NT2/D1 (cell line): ENCODE measurements around the gene BHLHA15.
A peak's percentile ranks its signal among the peaks of the same experiment; 100 is the strongest.

ENCODE experiments used
- DNase-seq: peaks from one replicate; pipeline ENCODE4 v3.0.0-alpha.2; 2011; ENCODE audit warnings: low read depth, low spot score
- H3K27me3 ChIP-seq: 2 replicates; pipeline ENCODE4 v1.6.0; 2011; ENCODE audit warnings: mild to moderate bottlenecking; ENCODE audit not compliant: insufficient read length, insufficient read depth
- H3K36me3 ChIP-seq: 2 replicates; pipeline ENCODE4 v1.6.1; 2011; ENCODE audit warnings: mild to moderate bottlenecking, low read length, mixed read lengths; ENCODE audit not compliant: insufficient read depth, insufficient read length
- H3K4me1 ChIP-seq: 2 replicates; pipeline ENCODE4 v1.5.1; 2011; ENCODE audit not compliant: insufficient read depth, insufficient read length
- H3K4me3 ChIP-seq: 2 replicates; pipeline ENCODE4 v1.5.1; 2011; ENCODE audit warnings: low read depth; ENCODE audit not compliant: insufficient read length
- H3K9ac ChIP-seq: 2 replicates; pipeline ENCODE4 v1.6.0; 2011; ENCODE audit warnings: low read depth; ENCODE audit not compliant: insufficient read length
- H3K9me3 ChIP-seq: 2 replicates; pipeline ENCODE4 v1.5.1; 2011; ENCODE audit warnings: mild to moderate bottlenecking, low read length; ENCODE audit not compliant: insufficient read depth
- SUZ12 ChIP-seq: IDR thresholded peaks from 2 replicates; pipeline ENCODE4 v1.6.1; 2011; ENCODE audit not compliant: insufficient read length, insufficient read depth; ENCODE audit errors: extremely low read depth
- YY1 ChIP-seq: IDR thresholded peaks from 2 replicates; pipeline ENCODE4 v1.6.1; 2011; ENCODE audit not compliant: insufficient read length, insufficient read depth
- ZNF274 ChIP-seq: IDR thresholded peaks from 2 replicates; pipeline ENCODE4 v1.6.1; 2011; ENCODE audit warnings: mild to moderate bottlenecking, low read depth, low read length

The BHLHA15 gene

GRCh38 chr7:98204670-98205069 lies 6.6 kb upstream of the BHLHA15 start:
- Histone ChIP-seq H3K36me3 (peaks cover 26% of the 10 kb centered on the region), H3K27me3 (no peaks in the 10 kb centered on the region), H3K9ac (no peak overlapping the region), H3K4me3 (no peak overlapping the region), H3K4me1 (no peaks in the 10 kb centered on the region), H3K9me3 (no peaks in the 10 kb centered on the region)
- no peak for DNase-seq
- TF ChIP-seq YY1 (no peak), SUZ12 (no peak), ZNF274 (no peak)

DNA sequence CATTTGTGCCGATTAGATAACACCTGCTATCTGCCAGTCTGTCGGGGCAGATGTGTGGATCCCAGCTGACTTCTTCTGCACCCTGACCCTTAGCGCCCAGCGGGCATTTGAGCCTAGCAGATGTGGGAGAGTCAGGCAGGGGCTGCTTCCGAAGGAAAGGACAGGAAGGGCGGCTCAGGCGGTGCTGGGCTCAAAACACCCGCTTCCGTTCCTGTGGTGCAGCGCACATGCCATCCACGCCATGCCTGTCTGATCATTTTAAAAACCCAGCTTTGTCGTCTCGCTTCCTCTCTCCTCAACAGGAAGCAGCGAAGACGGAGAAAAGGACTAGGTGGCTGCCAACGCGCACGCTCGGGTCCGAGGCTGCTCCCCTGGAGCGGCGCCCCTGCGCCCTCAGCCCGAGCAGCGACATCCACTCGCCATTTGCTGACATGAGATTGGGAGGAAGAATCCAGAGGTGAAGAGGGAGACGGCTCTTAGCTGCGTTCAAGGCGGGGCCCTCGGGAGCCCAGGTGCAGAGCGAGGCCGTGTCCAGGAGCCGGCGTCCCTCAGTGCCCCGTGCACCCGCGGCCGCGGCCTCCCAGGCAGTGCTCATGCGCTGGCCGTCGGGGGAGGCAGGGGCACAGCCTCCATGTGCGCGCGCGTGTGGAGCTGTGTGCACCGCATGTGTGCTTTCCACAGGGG lies 5.9 kb upstream of the BHLHA15 start:
- peaks cover 26% of the 10 kb centered on the region for H3K36me3 ChIP-seq
- H3K27me3 ChIP-seq = no peaks in the 10 kb centered on the region
- H3K9ac ChIP-seq = no peak overlapping the region
- TF ChIP-seq ZNF274 (no peak), YY1 (no peak), SUZ12 (no peak)
- no peaks in the 10 kb centered on the region for H3K4me1 ChIP-seq
- no peaks in the 10 kb centered on the region for H3K9me3 ChIP-seq
- no peak for DNase-seq
- H3K4me3 ChIP-seq = no peak overlapping the region

DNA sequence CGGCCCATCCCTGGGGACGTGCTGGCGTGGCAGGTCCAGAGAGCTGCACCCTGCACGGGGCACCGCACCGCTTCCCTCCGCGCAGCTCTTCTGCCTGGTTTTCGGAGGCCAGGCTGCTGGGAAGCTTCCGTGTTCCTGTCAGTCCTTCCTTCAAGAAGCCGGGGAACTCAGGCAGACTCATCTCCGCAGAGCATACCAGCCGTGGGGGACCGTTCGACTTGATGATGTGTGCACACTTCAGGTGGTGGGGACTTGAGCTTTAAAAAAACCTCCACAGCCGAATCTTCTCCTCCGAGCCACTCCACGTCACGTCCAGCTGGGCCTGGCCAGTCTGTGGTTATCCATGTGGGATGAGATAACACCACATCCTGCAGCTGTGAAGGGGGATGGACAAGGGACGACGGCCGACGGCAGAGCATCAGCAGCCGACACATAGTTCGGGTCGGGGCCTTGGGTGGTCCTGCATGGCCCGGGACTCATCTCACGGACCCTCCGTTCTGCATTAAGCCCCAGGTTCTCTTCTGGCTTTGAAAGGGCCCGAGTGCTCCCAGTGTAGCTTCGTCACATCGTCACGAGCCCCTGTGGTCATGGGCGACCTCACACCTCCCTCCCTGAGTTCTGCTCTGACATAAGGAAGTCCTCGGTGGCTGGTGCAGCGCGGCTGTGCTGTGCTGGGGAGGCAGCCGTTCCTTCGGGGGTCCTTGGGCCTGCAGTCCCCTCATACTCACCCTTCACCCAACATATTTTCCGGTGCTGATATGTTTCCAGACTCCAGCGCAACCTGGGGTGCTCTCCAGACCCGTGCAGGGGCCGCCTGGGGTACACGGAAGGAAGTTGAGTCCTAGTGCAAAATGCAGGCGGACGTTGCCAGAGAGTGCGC lies 4.5 kb upstream of the BHLHA15 start:
- Histone ChIP-seq H3K36me3 (peaks cover 26% of the 10 kb centered on the region), H3K4me1 (no peaks in the 10 kb centered on the region), H3K4me3 (no peak overlapping the region), H3K9ac (no peak overlapping the region), H3K27me3 (no peaks in the 10 kb centered on the region), H3K9me3 (no peaks in the 10 kb centered on the region)
- no peak for TF ChIP-seq YY1
- no peak for TF ChIP-seq SUZ12
- no peak for TF ChIP-seq ZNF274
- no peak for DNase-seq

DNA sequence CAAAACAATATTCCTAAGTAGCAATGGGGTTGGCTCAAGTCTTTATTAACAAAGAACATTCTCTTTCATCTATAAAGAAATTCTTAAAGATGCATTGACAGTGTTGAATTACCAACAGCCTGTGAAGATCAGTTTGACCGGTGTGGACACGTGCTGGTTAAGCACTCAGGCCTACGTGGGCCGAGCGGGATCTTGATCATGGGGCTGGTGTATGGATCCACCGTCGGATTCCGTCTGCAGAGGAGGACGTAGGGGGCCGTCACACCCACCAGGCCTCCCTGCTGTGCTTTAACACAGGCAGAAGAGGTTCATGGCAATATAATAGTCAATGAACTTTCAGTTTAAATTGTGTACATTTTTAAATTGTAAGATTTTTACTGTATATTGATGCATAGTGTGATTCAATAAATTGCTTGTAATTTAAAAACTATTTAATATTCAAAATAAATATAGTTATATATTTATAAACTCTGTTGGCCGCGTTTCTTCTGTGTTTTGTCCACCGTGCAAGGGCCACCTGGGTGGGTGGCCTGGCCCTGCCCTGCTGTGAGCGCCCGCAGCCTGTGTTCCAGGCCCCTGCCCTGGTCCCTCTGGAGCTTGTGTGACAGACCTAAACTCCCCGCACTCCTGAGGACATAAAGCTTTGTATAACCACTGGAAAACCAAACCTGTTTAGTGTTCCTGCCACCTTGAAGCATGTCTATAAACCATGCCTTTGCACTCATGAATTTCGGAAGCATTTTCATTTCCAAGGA lies 1.9 kb upstream of the BHLHA15 start:
- no peaks in the 10 kb centered on the region for H3K9me3 ChIP-seq
- TF ChIP-seq YY1 = no peak
- no peak for TF ChIP-seq SUZ12
- TF ChIP-seq ZNF274 = no peak
- H3K4me1 ChIP-seq = peaks cover 3% of the 10 kb centered on the region
- peaks cover 24% of the 10 kb centered on the region for H3K36me3 ChIP-seq
- no peak overlapping the region for H3K9ac ChIP-seq
- no peak overlapping the region for H3K4me3 ChIP-seq
- no peak for DNase-seq
- H3K27me3 ChIP-seq = no peaks in the 10 kb centered on the region

- peak overlapping the region; percentile 4 for H3K4me3 ChIP-seq
- DNase-seq = no peak
Observed at GRCh38 chr7:98210513-98211220, 572 bp upstream of the BHLHA15 start.

DNA sequence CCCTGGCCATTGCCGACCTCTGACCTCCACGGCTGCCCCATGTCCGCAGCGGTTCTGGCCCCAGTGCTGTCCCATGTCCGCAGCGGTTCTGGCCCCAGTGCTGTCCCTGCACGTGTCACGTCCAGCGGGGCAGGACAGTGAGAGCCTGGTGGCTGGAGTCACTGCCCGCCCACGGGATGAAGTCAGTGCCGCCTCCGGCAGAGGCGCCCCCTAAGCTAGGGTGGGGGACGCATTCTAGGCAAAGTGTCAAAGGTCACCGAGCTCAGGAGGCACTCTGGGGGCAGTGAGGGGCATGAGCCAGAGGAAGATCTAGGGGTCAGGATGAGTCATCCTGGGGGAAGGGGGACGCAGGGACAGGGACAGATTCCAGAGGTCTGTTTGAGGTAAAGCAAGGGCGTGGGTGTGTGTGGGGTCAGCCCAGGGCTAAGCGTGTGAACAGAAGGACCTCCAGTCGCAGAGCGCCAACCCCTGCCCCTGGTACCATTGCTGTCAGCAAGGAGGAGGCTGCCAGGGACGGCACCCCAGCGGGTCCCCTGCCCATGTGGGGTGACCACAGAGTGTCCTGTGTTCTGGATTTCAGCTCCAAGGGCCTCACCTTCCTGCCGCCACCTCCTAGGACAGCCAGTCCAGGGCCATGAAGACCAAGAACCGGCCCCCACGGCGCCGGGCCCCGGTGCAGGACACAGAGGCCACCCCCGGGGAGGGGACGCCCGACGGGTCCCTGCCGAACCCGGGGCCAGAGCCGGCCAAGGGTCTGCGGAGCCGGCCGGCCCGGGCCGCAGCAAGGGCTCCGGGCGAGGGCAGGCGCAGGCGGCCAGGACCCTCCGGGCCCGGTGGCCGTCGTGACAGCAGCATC lies 665 bp downstream of the BHLHA15 start:
- Histone ChIP-seq H3K36me3 (peaks cover 5% of the 10 kb centered on the region), H3K4me1 (peaks cover 3% of the 10 kb centered on the region), H3K4me3 (peak overlapping the region; percentile 18), H3K9me3 (no peaks in the 10 kb centered on the region), H3K27me3 (no peaks in the 10 kb centered on the region), H3K9ac (peak overlapping the region; percentile 61)
- TF ChIP-seq SUZ12 = no peak
- no peak for TF ChIP-seq YY1
- no peak for TF ChIP-seq ZNF274
- DNase-seq = no peak

More at GRCh38 chr7:98210513-98211220, 572 bp upstream of the BHLHA15 start:
- Histone ChIP-seq H3K9ac (no peak overlapping the region), H3K4me1 (peaks cover 3% of the 10 kb centered on the region), H3K27me3 (no peaks in the 10 kb centered on the region), H3K9me3 (no peaks in the 10 kb centered on the region), H3K36me3 (peaks cover 17% of the 10 kb centered on the region)
- TF ChIP-seq SUZ12 (no peak), ZNF274 (no peak), YY1 (no peak)
